Measurements from ENCODE around the gene FASTKD1.
"Not testable (repeated sequence)": the region's sequence is repeated elsewhere in the genome, so short reads cannot be mapped to it uniquely, and the experiment has no call there.

FASTKD1 gene

GRCh38 chr2:169569948-169570347 is 3.7 kb downstream of the FASTKD1 start:
- no peak for DNase-seq

- no peak for DNase-seq
Measured at GRCh38 chr2:169565686-169566085, 8.0 kb downstream of the FASTKD1 start.

- DNase-seq: no peak
Measured at GRCh38 chr2:169562519-169562918, 11.1 kb downstream of the FASTKD1 start.

GRCh38 chr2:169562084-169562483 is 11.6 kb downstream of the FASTKD1 start:
- DNase-seq: not testable (repeated sequence)

GRCh38 chr2:169561364-169561763 is 12.3 kb downstream of the FASTKD1 start:
- DNase-seq: no peak

- DNase-seq: no peak
Measured at GRCh38 chr2:169546756-169547155, 26.9 kb downstream of the FASTKD1 start.

GRCh38 chr2:169542433-169542832 is 31.2 kb downstream of the FASTKD1 start:
- DNase-seq: no peak

- no peak for DNase-seq
Measured at GRCh38 chr2:169540146-169540545, 33.5 kb downstream of the FASTKD1 start.

GRCh38 chr2:169539460-169539859 is 34.2 kb downstream of the FASTKD1 start:
- DNase-seq: not testable (repeated sequence)

GRCh38 chr2:169528271-169528701 is 45.4 kb downstream of the FASTKD1 start:
- no peak for DNase-seq

GRCh38 chr2:169526451-169526850 is 47.2 kb downstream of the FASTKD1 start:
- no peak for DNase-seq

GRCh38 chr2:169525434-169525833 is 48.2 kb downstream of the FASTKD1 start:
- no peak for DNase-seq

- DNase-seq: no peak
Measured at GRCh38 chr2:169523681-169524080, 50.0 kb downstream of the FASTKD1 start.

- no peak for DNase-seq
Measured at GRCh38 chr2:169520896-169521295, 52.8 kb downstream of the FASTKD1 start.

GRCh38 chr2:169516488-169516995 is 57.1 kb downstream of the FASTKD1 start:
- DNase-seq: not testable (repeated sequence)

GRCh38 chr2:169514758-169515157 is 58.9 kb downstream of the FASTKD1 start:
- not testable (repeated sequence) for DNase-seq

- DNase-seq: no peak
Measured at GRCh38 chr2:169513926-169514325, 59.7 kb downstream of the FASTKD1 start.

- no peak for DNase-seq
Measured at GRCh38 chr2:169513094-169513493, 60.6 kb downstream of the FASTKD1 start.

GRCh38 chr2:169512525-169512924 is 61.1 kb downstream of the FASTKD1 start:
- DNase-seq: no peak

GRCh38 chr2:169511818-169512217 is 61.8 kb downstream of the FASTKD1 start:
- DNase-seq: no peak

GRCh38 chr2:169510496-169510895 is 63.2 kb downstream of the FASTKD1 start:
- no peak for DNase-seq

- no peak for DNase-seq
Measured at GRCh38 chr2:169509955-169510354, 63.7 kb downstream of the FASTKD1 start.

- no peak for DNase-seq
Measured at GRCh38 chr2:169509298-169509885, 64.3 kb downstream of the FASTKD1 start, which contains the start of gene KLHL41. Gene KLHL41 (plus strand): TSS chr2:169509702. CDS start chr2:169509779, 77 bp downstream.

- DNase-seq: no peak
Measured at GRCh38 chr2:169507698-169508097, 66.0 kb downstream of the FASTKD1 start.

- DNase-seq: no peak
Measured at GRCh38 chr2:169504651-169505050, 69.0 kb downstream of the FASTKD1 start.

Data from NCI-H1417 treated with DMSO at 0.1 percent for 48 hours (cell line).